NCI-H1092 (cell line): ENCODE measurements around the gene NBPF11.
"Not testable (repeated sequence)": the region's sequence is repeated elsewhere in the genome, so short reads cannot be mapped to it uniquely, and the experiment has no call there.

Source experiments
- DNase-seq: peaks from one replicate; lab custom pipeline; 2025; lab: John Stamatoyannopoulos, UW

Gene NBPF11, protein sequence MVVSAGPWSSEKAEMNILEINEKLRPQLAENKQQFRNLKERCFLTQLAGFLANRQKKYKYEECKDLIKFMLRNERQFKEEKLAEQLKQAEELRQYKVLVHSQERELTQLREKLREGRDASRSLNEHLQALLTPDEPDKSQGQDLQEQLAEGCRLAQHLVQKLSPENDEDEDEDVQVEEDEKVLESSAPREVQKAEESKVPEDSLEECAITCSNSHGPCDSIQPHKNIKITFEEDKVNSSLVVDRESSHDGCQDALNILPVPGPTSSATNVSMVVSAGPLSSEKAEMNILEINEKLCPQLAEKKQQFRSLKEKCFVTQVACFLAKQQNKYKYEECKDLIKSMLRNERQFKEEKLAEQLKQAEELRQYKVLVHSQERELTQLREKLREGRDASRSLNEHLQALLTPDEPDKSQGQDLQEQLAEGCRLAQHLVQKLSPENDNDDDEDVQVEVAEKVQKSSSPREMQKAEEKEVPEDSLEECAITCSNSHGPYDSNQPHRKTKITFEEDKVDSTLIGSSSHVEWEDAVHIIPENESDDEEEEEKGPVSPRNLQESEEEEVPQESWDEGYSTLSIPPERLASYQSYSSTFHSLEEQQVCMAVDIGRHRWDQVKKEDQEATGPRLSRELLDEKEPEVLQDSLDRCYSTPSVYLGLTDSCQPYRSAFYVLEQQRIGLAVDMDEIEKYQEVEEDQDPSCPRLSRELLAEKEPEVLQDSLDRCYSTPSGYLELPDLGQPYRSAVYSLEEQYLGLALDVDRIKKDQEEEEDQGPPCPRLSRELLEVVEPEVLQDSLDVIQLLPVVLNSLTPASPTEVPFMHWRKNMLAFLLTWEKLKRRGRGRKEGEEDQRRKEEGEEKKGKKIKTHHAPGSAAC

DNA sequence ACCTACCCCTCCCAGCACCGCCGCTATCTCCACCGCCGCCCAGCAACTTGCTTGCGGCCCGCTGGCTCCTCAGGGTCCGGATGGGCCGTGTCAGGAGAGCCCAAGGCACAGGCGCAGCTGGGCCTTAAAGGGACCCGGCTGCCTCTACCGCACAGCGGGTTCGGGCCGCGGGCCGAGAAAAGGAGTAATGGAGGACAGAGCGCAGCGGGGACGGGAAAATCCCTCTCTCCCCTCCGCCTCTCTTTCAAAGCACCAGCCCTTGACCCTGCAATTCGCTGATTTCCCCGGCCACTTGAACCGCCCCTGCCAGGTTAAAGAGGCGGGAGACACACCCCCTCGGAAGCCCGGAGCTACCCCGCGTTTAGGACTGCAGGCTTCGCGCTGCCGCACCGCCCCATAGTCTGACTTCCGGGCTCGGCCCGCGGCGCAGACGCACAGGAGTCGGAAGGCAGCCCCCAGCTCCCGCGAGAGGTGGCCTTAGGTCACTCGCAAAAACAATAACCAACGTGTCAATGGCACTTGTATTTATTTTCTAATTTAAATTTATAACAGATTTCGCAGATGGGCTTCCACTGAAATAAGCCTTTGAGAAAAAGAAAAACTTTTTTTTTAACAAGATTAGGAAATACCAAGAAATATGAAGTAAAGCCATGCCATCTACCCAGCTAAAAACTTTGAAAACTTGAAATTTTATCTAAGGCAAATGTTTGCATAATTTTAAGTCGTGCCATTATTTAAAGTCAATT is at the start of gene NBPF11:
NBPF11 (minus strand) TSS at position 371 of the 746 bp plus-strand sequence. CDS start 25,278 bp downstream, outside the sequence.
- peak; percentile 80 for DNase-seq

DNA sequence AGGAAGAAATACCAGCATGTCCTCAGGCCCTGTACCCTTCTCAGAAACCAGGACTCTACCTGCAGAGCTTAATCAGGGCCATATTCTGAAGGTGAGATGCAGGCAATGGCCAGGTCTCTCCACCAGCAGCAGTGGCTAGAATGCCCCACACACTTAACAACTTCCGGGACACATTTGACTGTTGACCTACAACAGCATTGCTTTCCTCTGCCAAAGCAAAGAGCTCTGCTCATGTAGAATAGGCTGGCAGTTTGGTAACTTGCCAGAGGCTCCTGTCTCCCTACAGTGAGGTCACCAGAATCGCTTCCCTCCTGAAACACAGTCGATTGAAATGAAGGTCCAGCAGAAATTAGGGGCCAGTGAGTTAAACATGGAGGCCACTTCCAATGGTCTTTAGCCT is 45.3 kb upstream of the NBPF11 start:
- not testable (repeated sequence) for DNase-seq

DNA sequence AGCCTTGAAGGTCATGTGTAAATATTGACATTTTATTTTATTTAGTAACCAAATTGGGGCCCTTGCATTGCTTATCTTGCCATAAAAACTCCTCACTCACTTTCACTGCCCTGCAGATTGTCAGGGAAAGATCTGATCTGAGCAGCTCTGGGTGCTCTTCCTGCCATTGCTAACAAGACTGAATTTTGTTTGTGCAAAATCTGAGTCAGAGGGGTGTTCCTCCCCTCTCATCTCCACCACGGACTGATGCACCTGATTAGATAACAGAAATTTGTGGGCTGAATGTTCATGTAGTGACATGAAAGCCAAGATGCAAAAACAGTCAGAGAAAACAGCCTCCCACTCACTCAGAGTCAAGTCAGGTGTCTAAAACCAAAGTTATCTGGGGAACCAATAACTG is 44.9 kb upstream of the NBPF11 start:
- DNase-seq: not testable (repeated sequence)

DNA sequence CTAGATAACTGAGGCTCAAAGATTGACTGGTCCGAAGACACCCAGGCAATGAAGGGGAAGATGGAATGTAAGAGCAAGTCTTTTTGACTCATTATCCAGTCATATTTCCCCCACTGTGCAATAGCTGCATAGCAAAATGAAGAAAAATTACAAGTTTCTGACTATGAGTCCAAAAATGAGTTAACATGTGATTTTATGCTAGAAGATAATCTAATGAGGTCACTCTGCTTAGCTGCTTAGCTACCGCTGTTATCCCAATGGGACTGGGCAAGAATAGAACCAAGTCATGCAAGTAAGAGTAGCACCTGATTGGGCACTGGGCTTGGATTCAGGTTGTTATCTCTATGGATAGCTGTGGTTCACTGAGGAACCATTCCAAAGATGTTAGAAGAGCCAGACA is 43.0 kb upstream of the NBPF11 start:
- not testable (repeated sequence) for DNase-seq

DNA sequence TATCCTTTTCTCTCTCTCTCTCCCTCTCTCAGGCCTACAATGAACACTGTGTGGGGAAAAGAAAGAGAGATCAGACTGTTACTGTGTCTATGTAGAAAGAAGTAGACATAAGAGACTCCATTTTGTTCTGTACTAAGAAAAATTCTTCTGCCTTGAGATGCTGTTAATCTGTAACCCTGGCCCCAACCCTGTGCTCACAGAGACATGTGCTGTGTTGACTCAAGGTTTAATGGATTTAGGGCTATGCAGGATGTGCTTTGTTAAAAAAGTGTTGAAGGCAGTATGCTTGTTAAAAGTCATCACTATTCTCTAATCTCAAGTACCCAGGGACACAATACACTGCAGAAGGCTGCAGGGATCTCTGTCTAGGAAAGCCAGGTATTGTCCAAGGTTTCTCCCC is 36.7 kb upstream of the NBPF11 start:
- not testable (repeated sequence) for DNase-seq

DNA sequence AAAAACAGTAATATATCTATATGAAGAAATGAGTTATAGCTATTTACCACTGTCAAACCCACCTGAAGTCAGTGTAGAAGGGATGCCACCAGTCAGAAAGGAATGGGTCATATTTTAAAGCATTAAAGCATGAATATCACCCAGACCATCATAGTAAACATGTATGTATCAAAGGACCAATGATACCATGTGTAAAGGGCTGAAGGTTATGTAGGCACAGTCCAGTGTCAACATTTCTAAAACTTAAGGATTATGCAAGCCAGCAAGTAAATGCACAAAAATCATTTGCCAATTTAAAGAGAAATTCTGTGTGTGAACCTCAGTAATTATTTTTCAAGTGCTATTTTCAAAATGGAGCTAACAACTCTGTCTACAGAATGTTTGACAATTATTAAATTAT is 26.6 kb upstream of the NBPF11 start:
- DNase-seq: not testable (repeated sequence)

DNA sequence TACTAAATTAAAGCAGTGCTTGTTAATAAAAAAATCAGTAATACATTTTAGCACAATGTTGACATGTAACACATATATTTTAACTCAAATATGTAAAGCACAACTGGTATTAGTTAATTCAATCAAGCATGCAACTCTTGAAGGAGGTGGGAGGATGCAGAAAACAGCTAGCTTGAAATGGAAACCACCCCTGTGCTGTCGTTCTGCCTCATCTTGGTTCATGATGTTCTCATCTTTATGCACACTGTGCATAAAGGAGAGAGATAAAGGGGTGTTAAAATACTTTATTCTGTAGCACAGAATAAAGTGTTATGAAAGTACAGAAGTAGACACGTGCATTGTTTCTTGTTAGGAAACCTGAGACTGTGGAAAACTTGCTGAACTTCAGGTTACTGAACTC is 23.3 kb upstream of the NBPF11 start:
- DNase-seq: not testable (repeated sequence)

DNA sequence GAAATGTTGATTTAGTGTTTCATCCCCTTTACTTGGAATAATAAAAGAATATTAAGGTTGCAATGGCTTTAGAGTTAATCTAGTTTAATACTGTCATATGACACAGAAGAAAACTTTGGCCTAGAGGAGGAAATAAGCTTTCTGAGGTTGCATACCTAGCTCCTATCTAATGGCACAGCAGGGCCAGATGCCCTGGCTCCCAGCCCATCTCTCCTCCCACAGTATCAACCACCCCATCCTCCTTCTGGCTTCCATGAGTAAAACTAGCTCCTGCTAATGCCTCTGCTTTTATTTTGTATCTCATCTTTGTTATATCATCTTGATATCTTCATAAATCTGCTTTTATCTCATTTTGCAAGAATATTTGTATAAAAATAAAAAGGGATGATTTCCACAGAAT is 19.9 kb upstream of the NBPF11 start:
- not testable (repeated sequence) for DNase-seq

DNA sequence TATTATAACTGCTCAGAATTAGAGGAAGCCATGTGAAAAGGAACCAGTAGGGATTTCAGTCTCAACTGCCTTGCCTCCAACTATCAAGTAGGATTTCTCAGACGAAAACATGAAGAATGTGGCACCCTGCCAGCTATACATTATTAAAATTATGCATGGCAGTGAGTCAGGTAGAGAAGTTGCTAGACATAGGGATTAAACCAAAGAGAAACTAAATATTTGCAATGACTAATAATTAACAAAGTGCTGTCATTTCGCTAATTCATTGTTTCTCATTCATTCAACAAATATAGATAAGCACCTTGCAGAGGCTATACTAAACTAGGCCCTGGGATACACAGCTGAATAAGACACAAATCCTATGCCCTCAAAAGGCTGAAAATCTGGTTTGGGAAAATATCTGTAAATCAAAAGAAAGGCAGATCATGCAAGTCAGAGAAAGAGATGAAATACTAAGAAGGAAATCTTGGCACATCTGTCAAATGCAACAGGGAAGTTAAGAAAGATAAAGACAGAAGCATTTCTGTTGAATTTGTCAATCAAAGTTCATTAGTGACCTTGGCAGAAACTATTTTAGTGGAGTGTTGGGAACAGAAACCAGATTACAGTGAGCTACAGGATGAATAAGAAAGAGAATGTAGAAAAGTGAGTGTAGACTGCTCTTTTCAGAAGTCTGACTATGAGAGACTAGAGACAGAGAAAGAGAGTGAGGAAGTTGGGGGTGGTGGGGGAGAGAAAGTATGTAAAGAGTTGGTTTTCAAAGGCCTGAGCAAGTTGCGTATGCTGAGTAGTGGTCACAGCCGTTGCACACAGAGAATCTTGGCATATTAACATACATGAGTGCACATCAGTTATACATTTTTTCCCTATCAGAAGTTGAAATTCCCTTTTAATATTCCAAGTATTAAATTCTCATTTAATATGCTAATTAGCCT is 14.7 kb upstream of the NBPF11 start:
- no peak for DNase-seq

DNA sequence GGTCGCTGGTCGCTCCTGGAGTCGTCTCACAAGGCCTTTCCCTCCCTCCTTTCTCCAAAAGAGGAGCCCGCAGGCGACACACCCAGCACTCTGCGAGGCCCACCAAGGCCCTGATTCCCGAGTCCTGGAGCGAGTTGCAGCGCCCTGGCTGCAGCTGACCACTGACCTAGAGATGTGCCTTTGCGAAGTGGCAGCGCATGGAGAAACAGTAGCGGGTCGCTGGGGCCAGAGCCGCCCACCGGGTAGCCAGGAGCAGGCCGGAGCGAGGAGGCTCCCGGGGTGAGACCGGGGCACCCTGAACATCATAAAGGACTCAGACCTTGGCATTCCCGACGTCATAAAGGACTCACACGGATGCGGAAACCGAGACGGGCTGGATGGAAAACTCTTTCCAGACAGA is 10.3 kb upstream of the NBPF11 start:
- DNase-seq: no peak

DNA sequence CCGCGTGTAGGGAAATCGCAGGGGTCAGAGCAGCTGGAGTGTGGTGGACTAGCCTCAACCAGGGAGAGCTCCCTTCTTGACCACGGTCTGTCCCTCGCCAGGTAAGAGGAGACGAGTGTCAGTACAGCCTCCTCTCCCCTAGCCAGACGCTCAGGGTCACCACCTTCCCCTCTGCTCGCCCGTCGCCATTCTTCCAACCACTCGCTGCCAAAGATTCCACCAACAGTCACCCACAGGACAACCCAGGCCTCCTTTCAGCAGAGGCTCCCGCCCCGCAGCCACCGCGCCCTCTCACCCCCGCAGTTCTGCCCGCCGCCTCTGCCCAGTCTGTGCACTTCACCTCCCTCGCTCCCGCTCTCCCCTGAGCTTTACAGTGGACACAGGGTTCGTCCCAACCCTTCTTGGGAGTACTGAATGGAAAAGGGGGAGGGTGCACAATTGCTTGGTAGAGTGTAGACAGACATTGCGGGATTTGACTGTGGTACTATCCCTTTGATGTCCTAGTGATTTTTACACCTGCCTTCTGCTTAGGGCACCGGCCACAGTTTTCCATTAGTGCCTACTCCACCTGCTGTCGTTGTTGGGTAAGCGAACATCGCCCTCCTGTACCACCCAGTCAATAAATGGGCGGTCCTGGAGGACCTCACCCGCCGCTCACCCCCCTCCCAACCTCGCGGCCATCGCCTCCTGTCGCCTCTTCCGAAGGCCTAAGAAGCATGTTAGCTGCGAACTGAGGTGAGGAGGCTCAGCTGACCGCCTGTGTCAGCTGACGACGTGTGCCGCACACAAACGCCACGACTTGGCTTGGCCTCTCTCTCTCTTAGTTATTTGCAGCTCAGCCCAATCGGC is 9.2 kb upstream of the NBPF11 start:
- no peak for DNase-seq

DNA sequence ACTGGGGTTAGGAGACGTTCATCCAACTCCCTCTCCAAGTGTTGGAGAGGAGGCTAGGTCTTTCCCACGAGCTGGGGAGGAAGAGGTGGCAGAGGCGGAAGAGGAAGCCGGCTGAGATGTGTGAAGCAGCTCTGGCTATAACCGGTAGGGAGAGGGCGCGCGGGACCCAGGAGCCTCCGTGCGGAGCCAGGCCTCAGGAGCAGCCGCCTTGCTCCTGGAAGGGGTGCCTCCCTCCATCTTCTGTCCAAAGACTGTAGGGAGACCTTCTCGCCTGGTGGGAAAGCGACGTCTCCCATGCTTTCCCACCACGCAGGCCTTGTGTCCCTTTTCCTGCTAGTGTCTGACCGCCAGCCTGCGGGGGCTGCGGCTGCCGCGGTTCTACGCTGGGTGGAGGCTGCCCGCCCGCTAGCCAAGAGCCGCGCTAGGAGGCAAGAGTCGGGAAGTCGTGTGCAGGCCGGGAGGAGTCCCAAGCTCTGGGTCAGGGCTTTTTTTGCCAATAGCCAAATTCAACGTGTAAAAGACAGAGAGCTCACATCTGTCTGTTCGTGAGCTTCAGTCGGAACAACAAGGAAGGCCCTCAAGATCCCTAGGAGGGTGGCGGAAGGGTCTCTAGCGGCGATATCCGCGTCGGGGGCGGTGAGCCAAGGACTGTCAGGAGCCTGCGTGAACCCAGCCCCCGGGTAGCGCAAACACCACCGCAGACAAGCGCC is 8.4 kb upstream of the NBPF11 start:
- no peak for DNase-seq

DNA sequence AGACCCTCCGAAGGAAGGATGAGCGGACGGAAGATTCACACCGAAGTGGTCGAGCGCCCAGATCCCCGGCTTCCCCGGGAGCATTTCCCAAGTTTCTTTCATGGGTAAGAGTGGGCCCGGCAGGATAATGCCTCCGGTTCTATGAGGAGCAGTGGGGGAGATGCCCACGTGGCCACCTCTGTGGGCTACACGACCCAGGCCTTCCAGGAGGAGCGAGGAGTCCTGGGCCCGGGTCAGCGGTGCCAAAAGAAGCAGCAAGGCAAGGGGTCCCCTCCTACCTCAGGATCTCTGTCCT is 7.9 kb upstream of the NBPF11 start:
- DNase-seq: no peak

DNA sequence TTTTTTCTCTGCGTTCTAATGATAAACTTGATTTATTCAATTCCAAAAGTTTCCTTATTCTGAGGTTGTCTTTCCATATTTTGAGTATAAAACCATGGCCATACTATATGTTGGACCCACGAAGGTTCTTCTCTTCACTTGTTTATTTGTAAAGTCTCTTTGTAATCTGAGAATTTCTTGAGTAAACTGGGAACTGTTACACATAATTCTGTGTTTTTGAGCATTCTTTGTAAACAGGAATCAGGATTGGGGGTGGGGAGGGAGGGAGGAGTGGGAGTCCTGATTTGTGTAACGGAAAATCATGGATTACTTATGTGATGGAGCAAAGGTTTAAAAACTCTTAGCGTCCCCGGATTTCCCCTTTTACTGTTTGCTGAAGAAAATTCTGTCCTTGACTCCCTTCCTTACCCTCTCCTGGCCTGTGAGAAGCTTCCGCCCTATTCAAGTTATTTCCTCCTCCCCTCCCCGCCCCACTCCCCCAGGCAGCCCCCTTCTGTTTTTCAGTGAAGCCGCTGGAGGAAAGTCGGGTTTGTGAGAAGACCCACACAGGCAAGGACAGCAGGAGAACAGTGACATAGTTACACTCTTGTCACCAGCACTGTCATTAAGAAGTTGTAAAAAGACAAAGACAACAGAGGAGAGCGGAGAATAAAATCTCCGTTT is 6.4 kb upstream of the NBPF11 start:
- no peak for DNase-seq

DNA sequence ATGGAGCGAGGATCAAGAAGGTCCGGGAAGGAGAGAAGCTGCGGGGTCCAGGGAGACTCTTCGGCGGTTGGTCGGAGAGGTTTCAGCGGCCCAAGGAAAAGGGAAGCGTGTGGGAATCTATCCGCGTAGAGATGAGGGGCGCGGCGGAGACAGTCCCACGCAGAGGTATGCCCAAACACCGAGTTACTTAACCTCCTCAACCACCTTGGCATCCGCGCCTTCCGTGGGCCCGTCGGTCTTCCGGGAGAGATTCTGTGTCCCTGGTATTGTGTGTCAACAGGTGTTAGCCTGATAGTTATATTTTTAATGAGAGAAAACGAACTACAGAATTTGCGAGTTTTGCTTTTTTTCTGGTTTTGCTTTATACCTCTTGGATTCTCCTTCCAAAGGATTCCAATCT is 5.7 kb upstream of the NBPF11 start:
- not testable (repeated sequence) for DNase-seq

DNA sequence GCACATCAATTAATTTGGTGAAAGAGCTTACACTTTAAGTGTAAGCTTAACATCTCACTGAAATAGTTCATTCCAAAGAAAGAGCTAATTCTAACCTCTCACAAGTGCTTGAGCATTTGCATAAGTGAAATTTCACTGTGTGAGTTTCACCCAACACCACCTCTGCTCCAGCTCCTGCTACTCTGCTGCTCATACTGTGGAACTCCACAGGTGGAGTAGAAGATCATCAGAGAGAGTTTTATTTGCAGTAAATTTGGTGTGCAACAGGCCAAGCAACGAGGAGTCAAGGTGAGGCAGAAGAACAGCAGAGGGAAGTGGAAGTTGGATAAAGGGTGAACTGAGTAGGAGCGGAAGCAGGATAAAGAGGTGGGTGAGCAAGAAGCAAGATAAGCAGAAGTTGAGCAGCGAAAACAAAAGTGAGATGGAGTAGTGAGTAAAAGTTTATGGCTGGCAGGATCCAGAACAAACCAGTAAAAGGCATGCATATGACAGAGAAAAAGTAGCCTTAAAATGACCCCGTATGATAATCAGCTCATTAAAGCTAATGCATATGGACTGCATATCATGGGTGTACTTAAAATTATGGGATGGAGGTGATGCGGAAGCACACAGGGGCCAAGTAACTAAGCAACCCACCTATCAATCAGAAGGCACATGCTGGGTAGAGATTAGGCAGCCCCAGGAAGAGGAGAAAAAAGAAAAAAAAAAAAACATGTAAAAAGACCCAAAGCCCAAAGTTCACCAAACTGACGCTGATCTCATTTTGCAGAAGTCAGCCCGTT is 3.6 kb upstream of the NBPF11 start:
- not testable (repeated sequence) for DNase-seq

DNA sequence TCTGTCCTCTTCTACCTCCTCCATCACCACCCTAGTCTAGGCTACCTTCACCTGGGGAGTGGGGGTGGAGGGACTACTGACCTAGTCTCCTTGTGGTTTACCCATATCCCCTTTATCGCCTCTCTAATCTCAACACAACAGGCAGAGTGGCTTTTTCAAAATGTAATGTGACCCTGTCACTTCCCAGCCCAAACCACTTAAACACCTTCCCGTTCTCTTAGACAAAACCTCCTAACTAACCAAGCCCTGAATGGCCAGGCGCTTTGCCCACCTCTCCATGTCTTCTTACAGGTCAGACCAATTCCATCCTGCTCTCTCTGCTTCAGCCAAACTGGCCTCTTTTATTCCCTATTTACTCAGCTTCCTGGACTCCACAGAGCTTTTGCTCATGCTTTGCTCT is 714 bp upstream of the NBPF11 start:
- not testable (repeated sequence) for DNase-seq

DNA sequence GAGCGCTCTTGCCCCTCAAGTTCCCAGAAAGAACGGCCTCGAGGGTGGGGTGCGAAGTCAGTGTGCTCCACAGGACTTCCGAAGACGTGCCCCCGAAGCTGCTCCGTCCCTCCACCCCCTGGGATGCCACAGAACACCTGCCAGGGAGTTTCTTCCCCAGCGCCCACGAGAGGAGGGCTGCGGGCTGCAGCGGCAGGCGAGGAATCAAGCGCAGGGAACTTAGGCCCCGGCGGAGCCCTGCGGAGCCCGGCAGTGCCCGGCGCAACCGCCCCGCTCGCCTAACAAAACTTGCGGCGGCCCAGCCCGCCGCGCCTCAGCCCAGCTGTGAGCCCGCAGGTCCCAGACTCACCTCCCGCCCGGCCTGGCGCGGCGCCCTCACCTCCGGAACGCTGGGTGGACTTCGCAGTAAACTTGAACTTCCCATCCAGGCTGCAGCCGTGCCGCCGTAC is 686 bp downstream of the NBPF11 start:
- DNase-seq: peak; percentile 1
